Activated CD4-positive, alpha-beta T cell treated with anti-CD3 and anti-CD28 coated beads, Interleukin-2, Interleukin-4, amounts not matched to agents 100 ng/mL and 50 ng/mL, durations not matched to agents 16 hours and 8 hours (primary cell): ENCODE results near the gene RAB11FIP5.

Source experiments
- DNase-seq: peaks from one replicate; pipeline ENCODE4 v3.0.0-alpha.2; 2020; ENCODE audit warnings: low spot score

Gene RAB11FIP5

DNA sequence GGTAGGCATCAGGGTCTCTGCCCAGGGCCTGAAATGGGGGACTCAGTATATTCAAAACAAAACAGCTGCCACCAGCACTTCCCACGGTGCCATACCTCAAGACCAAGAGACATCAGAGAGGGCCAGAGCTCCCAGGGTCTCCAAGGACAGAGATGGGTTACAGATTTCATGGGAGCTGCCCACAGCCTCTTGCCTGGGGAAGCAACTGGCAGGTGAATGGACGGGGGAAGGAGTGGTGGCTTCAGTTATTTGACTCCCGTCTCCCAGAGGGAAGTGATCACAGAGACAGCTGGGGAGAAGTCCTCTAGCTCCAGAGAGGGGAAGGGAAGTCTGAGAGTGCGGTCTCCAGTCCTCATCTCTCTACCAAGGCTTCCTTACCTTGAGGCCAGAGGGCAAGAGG, 25.4 kb downstream of the RAB11FIP5 start:
- no peak for DNase-seq

DNA sequence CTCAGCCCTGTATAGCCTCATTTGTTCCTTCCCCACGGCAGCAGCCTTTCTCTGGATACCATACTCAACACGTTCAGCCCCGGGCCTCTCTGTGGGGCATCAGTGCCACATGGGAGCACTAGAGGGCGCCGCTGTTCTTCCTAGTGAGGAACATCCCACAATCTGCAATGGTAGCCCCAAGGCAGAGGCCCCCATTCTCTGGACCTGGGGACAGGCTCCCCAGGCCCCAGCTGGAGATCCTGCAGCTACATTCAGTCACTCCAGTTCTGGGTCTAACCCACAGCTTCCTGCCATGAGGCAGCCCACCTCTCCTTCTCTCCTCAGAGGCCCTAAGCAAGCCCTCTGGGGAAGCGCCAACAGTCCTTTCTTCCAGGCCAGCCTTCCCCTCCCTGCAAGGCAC, 27.1 kb downstream of the RAB11FIP5 start:
- DNase-seq: peak; percentile 83

DNA sequence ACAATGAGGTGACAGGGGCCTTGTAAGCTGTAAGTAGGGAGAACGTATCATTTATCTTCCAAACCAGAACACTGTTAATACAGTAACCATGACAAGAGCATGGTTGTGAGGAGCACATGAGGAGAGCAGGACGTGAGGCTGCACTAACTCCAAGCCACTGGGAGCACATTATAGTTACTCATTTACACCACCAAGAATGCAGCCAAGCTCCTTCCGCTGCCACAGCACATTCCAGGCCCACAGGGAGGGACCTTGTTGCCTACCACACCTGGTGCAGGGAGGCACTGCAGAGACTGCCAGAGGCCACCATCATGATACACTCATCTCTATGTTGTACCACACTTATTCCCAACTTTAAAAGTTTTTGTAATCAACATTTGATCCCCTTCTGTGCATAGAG, 27.8 kb downstream of the RAB11FIP5 start:
- no peak for DNase-seq

DNA sequence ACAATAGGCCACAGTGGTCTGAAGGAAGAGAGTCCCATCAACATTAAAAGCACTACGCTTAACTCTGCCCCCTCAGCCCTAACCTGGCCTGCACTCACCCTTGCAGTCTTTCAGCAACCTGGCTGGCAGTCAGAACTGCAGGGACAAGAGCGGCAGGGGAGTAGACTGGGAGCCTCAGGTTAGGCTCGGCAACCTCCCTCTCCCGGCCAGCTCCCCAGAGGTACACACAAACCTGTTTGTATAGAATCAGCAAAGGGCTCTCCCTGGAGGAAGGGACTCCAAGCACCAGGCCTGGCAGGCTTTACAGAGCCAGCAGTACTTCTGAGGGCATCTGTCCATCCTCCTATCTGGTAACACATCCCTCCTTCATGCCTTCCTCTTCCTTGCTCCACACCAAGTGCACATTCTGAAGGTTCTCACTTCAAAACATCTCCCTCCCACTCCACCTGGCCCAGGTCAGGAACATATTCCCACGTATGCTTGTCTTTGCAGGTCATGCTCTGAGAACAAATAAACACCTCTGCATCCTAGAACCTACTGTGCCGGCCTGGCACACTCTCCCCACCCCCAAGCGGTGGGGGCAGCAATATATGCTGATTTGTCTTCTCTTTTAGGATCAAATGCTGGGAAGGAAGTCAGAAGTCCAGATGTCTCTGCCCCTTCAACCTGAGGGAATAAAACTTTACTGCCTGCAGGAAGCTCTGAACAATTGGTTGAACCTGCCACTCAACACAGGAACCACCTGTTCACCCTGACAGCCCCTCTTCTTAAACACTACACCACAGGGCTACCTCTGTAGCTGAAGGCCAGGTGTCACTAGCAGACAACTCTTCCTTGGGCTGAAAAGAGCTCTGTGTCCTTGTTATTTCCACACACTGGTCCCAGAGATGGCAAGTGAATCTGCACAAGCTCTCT, 28.6 kb downstream of the RAB11FIP5 start:
- no peak for DNase-seq

- DNase-seq: no peak
Observed at GRCh38 chr2:73082523-73083410, 30.0 kb downstream of the RAB11FIP5 start.

DNA sequence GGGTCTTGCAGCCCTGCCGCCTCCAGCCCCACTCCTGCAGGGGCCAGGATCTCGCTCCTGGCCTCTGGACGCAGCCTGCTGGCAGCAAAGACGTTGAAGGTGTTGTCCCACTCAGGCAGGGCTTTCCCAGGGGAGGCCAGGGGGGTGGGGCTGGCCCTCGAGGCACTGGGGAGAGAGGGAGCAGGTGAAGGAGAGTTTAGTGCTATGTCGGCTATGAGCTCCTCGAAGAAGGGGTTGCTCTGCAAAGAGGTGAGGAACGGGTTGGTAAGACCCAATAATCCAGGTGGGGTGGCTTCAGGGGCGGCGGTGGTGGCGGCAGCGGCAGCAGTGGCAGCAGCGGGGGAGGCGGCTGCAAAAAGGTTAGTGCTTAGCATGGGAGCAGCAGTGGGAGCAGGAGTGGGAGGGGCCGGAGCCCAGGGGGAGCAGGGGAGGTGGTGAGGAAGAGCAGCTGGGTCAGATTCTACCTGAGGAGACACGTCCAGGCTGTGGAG, 31.5 kb downstream of the RAB11FIP5 start:
- no peak for DNase-seq

- DNase-seq: no peak
Observed at GRCh38 chr2:73080321-73081131, 32.2 kb downstream of the RAB11FIP5 start.

- no peak for DNase-seq
Observed at GRCh38 chr2:73079636-73080035, 33.1 kb downstream of the RAB11FIP5 start.

DNA sequence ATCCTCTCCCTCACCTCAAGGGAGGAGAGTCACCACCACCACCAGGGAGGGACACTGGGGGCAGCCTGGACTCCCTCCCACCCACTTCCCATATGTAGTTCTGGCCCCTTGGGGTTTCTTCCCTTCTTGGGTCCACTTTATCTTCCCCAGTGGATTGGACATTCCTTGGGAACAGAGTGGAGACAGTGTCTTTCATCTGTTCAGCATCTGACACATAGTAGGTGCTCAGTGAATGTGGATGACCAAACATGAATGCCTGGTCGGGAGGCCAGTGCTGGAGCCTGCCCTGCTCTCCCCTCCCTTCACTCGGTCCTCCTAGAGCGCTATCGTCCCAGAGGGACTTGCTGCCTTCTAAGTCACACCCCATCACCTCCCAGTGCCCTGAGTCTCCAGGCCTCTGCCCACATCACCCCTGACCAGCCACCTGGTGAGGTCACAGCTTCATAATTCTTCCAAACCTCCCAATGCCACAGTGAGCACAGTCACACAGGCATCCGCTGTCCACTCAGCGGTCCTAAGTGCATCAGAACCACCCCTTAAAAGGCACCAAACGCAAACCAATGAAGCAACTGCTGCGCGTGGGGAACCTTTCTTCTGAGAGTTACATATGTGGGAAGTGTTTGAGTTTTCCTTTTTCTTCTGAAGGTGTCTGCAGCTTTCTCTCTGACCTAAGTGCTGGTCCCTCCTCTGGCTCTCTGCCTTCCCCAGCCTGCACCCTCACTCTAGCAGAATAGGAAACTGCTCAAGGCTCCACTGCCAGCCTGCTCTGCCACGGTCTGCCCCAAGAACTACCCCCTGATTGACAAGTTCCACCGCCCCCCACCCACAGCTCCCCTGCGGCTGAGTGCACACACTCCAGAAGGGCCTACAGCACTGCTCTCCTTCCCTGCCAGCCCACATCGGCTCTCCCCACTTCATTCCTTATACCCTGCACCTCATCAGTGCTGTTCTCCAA, 34.0 kb downstream of the RAB11FIP5 start:
- DNase-seq: no peak

DNA sequence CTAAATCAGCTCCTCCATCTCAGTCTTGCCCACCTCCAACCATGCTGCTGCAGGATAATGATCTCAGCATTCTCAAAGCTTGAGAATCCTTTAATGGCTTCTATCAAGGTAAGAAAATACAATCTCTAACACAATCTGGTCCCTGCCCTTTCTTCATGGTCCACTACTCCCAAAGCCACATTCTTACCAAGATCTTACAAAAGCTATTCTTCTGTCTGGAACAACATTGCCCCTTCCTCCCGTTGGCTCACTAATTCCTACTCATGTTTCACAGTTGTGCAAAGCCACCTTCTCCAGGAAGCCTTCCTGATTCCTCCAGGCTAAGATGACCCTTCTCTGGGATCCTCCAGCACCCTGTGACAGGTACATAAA, 35.3 kb downstream of the RAB11FIP5 start:
- no peak for DNase-seq

- no peak for DNase-seq
Observed at GRCh38 chr2:73076701-73077423, 35.9 kb downstream of the RAB11FIP5 start.

DNA sequence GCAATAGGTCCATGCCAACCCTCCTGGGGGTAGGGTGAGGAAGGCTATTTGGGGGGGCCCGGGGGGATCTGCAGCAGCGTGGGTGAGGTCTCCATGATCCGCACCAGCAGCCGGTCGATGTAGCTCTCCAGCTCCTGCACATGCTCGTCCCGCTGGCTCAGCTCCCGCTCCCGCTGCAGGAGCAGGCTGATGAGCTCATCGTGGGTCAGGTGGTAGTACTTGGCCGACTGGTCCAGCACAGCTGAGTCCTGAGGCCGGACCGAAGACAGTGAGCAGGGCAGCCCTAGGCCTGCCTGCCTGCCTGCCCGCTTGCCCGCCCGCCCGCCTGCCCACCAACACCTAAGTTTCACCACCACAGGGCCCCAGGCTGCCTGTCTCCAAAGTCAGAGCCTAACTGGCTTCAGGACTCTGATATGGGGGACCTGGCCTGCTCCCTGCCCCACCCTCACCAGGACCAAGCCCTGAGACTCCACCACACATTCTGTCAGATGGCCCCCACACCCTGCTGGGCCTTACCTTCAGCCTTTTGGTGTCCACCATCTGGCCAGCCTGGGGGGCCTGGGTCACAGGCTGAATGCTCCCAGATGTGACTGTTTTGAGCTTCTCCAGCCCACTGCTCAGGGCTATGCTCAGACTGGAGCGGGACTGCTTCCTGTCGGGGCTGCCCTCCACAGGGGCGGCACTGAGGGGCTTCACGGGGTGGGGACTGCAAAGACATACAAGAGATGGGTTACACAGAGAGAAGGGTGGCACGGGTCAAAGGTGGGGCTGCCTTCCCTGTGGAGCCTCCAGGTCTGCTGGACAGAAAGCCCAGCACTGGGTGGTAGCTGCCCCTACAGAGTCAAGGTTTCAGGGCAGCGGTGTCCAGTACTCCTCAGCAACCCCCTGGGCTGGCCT, 37.0 kb downstream of the RAB11FIP5 start:
- DNase-seq: no peak

GRCh38 chr2:73074110-73075069, 38.4 kb downstream of the RAB11FIP5 start:
- DNase-seq: no peak

GRCh38 chr2:73072416-73072815, 40.3 kb downstream of the RAB11FIP5 start:
- no peak for DNase-seq

- no peak for DNase-seq
Observed at GRCh38 chr2:73072129-73072395, 40.7 kb downstream of the RAB11FIP5 start.

- DNase-seq: peak; percentile 95
Observed at GRCh38 chr2:73071360-73072128, 41.2 kb downstream of the RAB11FIP5 start, which contains the start of gene SFXN5. SFXN5 (minus strand) TSS chr2:73071712; CDS start chr2:73071705, 7 bp downstream.
